Measurements from ENCODE around the gene TRIP4. TPM values are rescaled to one million over a fixed set of nuclear protein-coding genes. Genes with fewer than 3 reads are reported as not detected.

TRIP4 gene
- total and polyA plus RNA-seq, 4 donors: 17.0 to 23.6 (median 23.0) TPM

DNA sequence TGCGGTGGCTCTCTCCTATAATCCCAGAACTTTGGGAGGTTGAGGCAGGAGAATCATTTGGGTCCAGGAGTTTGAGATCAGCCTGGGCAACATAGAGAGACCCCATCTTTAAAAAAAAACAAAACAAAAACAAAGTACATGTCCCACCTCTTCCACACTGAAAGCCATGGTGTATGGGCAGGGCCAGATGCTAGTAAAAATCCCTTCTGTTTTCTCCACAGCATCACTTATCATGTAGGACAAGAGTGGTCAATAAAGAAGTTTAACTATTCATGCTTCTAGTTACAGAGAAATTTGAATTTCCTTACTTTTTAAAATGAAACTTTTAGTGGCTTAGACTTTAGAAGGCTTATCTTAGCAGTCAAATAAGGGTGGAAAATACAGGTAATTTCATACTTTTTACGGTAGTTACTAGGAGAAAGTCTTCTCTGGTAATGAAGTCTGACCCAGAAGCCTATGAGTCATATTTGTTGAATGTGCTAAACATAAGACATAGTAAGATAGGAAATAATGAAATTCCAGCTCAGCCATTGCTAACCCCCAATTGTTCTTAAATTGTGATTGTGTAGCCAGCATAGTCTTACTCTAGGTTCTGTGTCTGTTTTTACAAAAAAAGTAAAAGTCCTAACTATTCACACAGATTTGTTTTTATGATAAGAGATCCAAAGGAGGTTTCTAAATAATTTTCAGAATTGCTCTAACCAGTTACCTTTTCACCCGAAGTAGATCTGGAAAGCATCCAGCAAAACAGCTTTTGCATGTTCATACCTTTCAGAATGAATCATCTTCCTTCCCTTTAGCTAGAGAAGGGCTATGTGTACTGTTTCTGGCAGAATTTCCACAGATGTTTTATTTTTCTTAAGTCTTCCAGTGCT, 56.3 kb downstream of the TRIP4 start:
- no peak overlapping the region for H3K9ac ChIP-seq (ENCODE audit: insufficient read depth in 1 of 2, low read length in 2 of 2)
- H3K4me1 ChIP-seq (ENCODE audit: control insufficient read depth in 5 of 5, insufficient read depth in 5 of 5, low read length in 5 of 5): peaks cover 0 to 6% (median 0%) of the 10 kb centered on the region in 5 donors
- H3K27ac ChIP-seq (ENCODE audit: low read depth in 1 of 2, low read length in 1 of 2): peak overlapping the region in 1 of 2 donors; percentile 33
- no peaks in the 10 kb centered on the region for H3K27me3 ChIP-seq (ENCODE audit: control insufficient read depth in 3 of 3, insufficient read depth in 3 of 3, low read length in 2 of 3)
- peaks cover 3 to 15% (median 7%) of the 10 kb centered on the region in 4 donors for H3K36me3 ChIP-seq (ENCODE audit: control insufficient read depth in 4 of 4, insufficient read depth in 4 of 4, low read length in 4 of 4)
- 62 to 65% methylated on average over 3 of the region's 3 CpGs for WGBS, 2 donors
- TF ChIP-seq, protein P1, sequence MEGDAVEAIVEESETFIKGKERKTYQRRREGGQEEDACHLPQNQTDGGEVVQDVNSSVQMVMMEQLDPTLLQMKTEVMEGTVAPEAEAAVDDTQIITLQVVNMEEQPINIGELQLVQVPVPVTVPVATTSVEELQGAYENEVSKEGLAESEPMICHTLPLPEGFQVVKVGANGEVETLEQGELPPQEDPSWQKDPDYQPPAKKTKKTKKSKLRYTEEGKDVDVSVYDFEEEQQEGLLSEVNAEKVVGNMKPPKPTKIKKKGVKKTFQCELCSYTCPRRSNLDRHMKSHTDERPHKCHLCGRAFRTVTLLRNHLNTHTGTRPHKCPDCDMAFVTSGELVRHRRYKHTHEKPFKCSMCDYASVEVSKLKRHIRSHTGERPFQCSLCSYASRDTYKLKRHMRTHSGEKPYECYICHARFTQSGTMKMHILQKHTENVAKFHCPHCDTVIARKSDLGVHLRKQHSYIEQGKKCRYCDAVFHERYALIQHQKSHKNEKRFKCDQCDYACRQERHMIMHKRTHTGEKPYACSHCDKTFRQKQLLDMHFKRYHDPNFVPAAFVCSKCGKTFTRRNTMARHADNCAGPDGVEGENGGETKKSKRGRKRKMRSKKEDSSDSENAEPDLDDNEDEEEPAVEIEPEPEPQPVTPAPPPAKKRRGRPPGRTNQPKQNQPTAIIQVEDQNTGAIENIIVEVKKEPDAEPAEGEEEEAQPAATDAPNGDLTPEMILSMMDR (IDR thresholded peaks at IDR 0.05; ENCODE audit: control extremely low read depth, extremely low read depth): no peak
- DNase-seq: no peak
- no peak for ATAC-seq (ENCODE audit: insufficient read depth, low FRiP score)
- H3K4me3 ChIP-seq: no peak overlapping the region
- H3K9me3 ChIP-seq (ENCODE audit: control insufficient read depth in 4 of 4, insufficient read depth in 3 of 4, low read length in 3 of 4): no peaks in the 10 kb centered on the region

DNA sequence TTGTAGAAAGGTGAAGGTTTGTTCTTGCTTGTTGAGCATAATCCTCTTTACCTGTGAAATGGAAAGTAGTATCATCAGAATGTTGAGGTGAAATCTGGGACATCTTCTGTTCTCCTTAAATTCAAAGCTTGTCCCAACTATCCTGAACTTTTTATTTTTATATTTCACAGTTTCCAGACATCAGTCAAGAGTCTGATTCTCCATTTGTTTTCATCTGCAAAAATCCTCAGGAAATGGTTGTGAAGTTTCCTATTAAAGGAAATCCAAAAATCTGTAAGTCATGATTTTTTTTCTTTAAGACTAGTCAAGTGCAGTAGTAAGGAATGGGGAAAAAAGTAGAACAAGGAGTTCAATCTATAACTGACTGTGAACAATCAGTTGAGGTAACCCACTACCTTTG, 57.2 kb downstream of the TRIP4 start:
- Histone ChIP-seq H3K36me3 (ENCODE audit: control insufficient read depth in 4 of 4, insufficient read depth in 4 of 4, low read length in 4 of 4) (peaks cover 3 to 16% (median 7%) of the 10 kb centered on the region in 4 donors), H3K27ac (ENCODE audit: low read depth in 1 of 2, low read length in 1 of 2) (no peak overlapping the region), H3K9ac (ENCODE audit: insufficient read depth in 1 of 2, low read length in 2 of 2) (no peak overlapping the region)

DNA sequence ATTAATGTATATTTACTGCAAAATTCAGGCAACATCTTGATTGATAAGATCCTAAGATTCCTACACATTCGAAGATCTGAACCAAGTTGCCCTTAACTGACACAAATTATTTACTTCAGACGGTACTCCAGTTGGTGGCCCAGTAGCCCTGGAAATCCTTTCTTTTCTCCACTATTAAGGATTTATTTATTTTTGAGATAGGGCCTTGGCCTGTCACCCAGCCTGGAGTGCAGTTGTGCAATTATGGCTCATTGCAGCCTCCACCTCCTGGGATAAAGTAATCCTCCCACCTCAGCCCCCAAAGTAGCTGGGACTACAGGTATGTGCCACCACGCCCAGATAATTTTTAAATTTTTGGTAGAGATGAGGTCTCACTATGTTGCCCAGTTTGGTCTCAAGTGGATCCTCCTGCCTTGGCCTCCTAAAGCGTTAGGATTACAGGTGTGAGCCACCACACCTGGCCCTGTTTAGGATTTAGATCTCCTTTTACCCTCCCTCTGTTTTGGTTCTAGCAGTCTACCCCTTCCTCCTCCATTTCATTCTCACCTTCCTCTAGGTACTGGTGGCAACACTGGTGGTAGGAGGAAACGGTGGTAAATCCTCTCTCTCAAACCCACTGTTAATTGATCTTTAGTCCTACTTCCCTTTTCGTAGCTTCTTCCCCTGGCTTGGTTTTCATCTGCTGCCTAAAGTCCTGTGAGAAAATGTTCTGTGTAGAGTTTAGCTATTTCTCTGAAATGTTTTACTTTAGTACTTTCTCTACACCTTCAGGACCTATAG, 60.1 kb downstream of the TRIP4 start:
- WGBS, 2 donors: 77 to 82% methylated on average over 6 of the region's 6 CpGs
- TF ChIP-seq, protein P1 (IDR thresholded peaks at IDR 0.05; ENCODE audit: control extremely low read depth, extremely low read depth): no peak
- H3K9me3 ChIP-seq (ENCODE audit: control insufficient read depth in 4 of 4, insufficient read depth in 3 of 4, low read length in 3 of 4): no peaks in the 10 kb centered on the region
- DNase-seq (no peak), ATAC-seq (ENCODE audit: insufficient read depth, low FRiP score) (no peak)
- no peaks in the 10 kb centered on the region for H3K27me3 ChIP-seq (ENCODE audit: control insufficient read depth in 3 of 3, insufficient read depth in 3 of 3, low read length in 2 of 3)
- no peak overlapping the region for H3K4me3 ChIP-seq
- H3K9ac ChIP-seq (ENCODE audit: insufficient read depth in 1 of 2, low read length in 2 of 2): no peak overlapping the region
- peaks cover 0 to 6% (median 0%) of the 10 kb centered on the region in 5 donors for H3K4me1 ChIP-seq (ENCODE audit: control insufficient read depth in 5 of 5, insufficient read depth in 5 of 5, low read length in 5 of 5)
- H3K27ac ChIP-seq (ENCODE audit: low read depth in 1 of 2, low read length in 1 of 2): no peak overlapping the region
- H3K36me3 ChIP-seq (ENCODE audit: control insufficient read depth in 4 of 4, insufficient read depth in 4 of 4, low read length in 4 of 4): peaks cover 4 to 11% (median 8%) of the 10 kb centered on the region in 4 donors

More for the DNA sequence above, 57.2 kb downstream of the TRIP4 start:
- H3K27me3 ChIP-seq (ENCODE audit: control insufficient read depth in 3 of 3, insufficient read depth in 3 of 3, low read length in 2 of 3): no peaks in the 10 kb centered on the region
- no peak for ATAC-seq (ENCODE audit: insufficient read depth, low FRiP score)
- DNase-seq: no peak
- no peak overlapping the region for H3K4me3 ChIP-seq
- H3K4me1 ChIP-seq (ENCODE audit: control insufficient read depth in 5 of 5, insufficient read depth in 5 of 5, low read length in 5 of 5): peaks cover 0 to 6% (median 0%) of the 10 kb centered on the region in 5 donors
- H3K9me3 ChIP-seq (ENCODE audit: control insufficient read depth in 4 of 4, insufficient read depth in 3 of 4, low read length in 3 of 4): no peaks in the 10 kb centered on the region
- TF ChIP-seq, protein P1 (IDR thresholded peaks at IDR 0.05; ENCODE audit: control extremely low read depth, extremely low read depth): no peak
